ENCODE data around the gene JPH4.
"Not testable (repeated sequence)": the region's sequence is repeated elsewhere in the genome, so short reads cannot be mapped to it uniquely, and the experiment has no call there.

The JPH4 gene

DNA sequence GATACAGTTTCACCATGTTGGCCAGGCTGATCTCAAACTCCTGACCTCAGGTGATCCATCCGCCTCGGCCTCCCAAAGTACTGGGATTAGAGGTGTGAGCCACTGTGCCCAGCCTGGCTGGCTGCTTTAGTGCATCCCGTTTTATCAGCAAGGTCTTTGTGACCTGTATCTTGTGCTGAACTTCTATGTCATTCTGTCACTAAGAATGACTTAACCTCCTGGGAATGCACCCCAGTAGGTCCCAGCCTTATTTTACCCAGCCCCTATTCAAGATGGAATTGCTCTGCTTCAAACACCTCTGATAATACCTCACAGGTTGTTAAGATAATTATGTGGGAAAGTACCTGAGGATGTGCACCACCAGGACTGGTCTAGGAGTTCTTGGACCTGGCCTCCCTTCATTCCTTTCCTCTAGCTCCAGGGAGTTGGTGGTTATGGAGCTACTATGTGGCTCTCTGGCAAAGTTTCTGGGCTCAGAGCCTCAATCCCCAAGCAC lies 26.1 kb upstream of the JPH4 start:
- Histone ChIP-seq H3K36me3 (ENCODE audit: control insufficient read depth, low read depth, low read length) (no peaks in the 10 kb centered on the region), H3K4me3 (ENCODE audit: low read length) (no peak overlapping the region), H3K4me1 (ENCODE audit: control insufficient read depth, low read depth, low read length) (no peaks in the 10 kb centered on the region), H3K9ac (ENCODE audit: low read length) (no peak overlapping the region), H3K27me3 (ENCODE audit: control insufficient read depth, insufficient read depth, low read length) (no peaks in the 10 kb centered on the region), H3K27ac (ENCODE audit: low read length) (no peak overlapping the region), H3K9me3 (ENCODE audit: control insufficient read depth, low read depth, low read length) (no peaks in the 10 kb centered on the region)

- Histone ChIP-seq H3K4me1 (ENCODE audit: control insufficient read depth, low read depth, low read length) (no peaks in the 10 kb centered on the region), H3K9ac (ENCODE audit: low read length) (no peak overlapping the region), H3K27me3 (ENCODE audit: control insufficient read depth, insufficient read depth, low read length) (no peaks in the 10 kb centered on the region), H3K9me3 (ENCODE audit: control insufficient read depth, low read depth, low read length) (no peaks in the 10 kb centered on the region), H3K4me3 (ENCODE audit: low read length) (no peak overlapping the region), H3K27ac (ENCODE audit: low read length) (no peak overlapping the region), H3K36me3 (ENCODE audit: control insufficient read depth, low read depth, low read length) (no peaks in the 10 kb centered on the region)
These were observed 25.6 kb upstream of the JPH4 start for GRCh38 chr14:23604148-23604547.

DNA sequence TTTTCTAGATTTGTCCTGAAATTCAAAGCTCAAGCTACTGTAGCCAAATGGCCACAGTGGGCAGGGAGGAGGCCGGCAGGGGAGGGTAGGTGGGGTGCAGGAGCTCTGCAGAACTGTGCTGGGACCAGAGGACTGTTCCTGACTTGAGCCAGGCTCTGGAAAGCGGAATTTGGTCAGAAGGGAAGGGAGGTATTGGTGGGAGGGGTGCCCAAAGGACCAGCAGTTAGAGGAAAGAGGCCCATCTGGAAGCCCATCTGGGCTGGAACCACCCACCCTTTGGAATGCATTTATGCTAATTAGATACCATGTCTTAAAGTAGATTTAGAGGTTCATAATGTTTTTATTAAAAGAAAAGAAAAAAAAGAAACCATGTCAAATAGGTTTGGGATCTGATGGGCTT lies 24.5 kb upstream of the JPH4 start:
- Histone ChIP-seq H3K36me3 (ENCODE audit: control insufficient read depth, low read depth, low read length) (no peaks in the 10 kb centered on the region), H3K9ac (ENCODE audit: low read length) (no peak overlapping the region), H3K9me3 (ENCODE audit: control insufficient read depth, low read depth, low read length) (no peaks in the 10 kb centered on the region), H3K4me3 (ENCODE audit: low read length) (no peak overlapping the region), H3K27ac (ENCODE audit: low read length) (no peak overlapping the region), H3K4me1 (ENCODE audit: control insufficient read depth, low read depth, low read length) (no peaks in the 10 kb centered on the region), H3K27me3 (ENCODE audit: control insufficient read depth, insufficient read depth, low read length) (no peaks in the 10 kb centered on the region)

DNA sequence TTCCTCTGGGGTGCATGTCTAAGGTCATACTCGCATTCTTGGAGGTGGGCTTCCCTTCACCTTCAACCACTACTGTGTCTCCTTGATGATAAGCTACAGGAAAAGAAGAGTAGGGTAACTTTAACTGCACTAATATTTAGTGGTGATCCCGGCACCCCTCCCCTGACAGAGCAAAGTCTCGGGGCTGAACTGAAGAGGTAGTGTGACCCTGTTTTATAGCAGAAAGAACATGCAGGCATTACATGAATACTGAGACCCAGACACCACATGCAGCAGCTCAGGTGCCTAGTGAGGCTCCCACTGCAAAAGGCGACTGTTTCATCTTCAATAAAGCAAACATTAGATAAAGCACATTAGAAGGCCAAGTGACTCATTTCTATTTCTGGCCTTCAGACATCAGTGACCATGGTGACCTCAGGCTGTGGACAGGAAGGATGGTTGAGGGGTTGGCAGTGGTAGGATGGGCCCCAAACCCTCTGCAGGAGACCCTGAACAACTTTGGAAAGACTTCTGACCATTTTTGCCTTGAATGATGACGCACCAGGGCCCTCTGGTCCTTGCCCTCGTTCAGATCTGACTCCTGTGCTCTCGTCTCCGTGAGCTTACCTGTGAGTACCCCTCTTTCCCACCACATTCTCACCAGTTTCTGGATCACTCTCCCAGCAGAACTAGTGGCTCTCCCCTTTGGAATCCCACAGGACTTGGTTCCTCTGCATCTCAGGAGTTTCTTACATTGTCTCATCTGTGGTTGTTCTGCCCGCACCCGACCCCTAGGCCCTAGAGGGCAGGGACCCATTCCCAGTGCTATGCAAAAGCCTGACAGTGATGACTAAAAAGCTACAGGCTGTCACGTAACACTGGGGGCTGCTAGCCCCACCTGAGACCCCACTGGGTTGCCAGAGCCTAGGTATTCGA lies 23.8 kb upstream of the JPH4 start:
- Histone ChIP-seq H3K9ac (ENCODE audit: low read length) (no peak overlapping the region), H3K4me3 (ENCODE audit: low read length) (no peak overlapping the region), H3K9me3 (ENCODE audit: control insufficient read depth, low read depth, low read length) (no peaks in the 10 kb centered on the region), H3K4me1 (ENCODE audit: control insufficient read depth, low read depth, low read length) (no peaks in the 10 kb centered on the region), H3K36me3 (ENCODE audit: control insufficient read depth, low read depth, low read length) (no peaks in the 10 kb centered on the region), H3K27ac (ENCODE audit: low read length) (no peak overlapping the region), H3K27me3 (ENCODE audit: control insufficient read depth, insufficient read depth, low read length) (no peaks in the 10 kb centered on the region)

DNA sequence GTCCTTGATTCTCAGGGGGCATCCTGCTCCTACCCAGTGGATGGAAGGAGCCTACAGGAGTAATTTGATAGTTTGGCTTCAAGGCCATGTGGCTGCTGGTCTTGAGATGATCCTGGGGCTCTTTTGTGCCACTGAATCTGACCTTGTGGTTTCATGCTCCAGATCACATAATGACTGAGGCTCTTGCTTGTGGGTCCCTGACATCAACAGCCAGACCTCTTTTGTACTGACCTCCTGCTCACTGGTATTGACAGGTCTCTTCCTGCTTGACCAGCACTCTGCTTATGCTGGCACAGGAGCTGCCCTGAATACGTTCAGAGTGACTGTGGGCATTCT lies 23.2 kb upstream of the JPH4 start:
- Histone ChIP-seq H3K36me3 (ENCODE audit: control insufficient read depth, low read depth, low read length) (no peaks in the 10 kb centered on the region), H3K27me3 (ENCODE audit: control insufficient read depth, insufficient read depth, low read length) (no peaks in the 10 kb centered on the region), H3K4me3 (ENCODE audit: low read length) (no peak overlapping the region), H3K9me3 (ENCODE audit: control insufficient read depth, low read depth, low read length) (no peaks in the 10 kb centered on the region), H3K27ac (ENCODE audit: low read length) (no peak overlapping the region), H3K4me1 (ENCODE audit: control insufficient read depth, low read depth, low read length) (no peaks in the 10 kb centered on the region), H3K9ac (ENCODE audit: low read length) (no peak overlapping the region)

DNA sequence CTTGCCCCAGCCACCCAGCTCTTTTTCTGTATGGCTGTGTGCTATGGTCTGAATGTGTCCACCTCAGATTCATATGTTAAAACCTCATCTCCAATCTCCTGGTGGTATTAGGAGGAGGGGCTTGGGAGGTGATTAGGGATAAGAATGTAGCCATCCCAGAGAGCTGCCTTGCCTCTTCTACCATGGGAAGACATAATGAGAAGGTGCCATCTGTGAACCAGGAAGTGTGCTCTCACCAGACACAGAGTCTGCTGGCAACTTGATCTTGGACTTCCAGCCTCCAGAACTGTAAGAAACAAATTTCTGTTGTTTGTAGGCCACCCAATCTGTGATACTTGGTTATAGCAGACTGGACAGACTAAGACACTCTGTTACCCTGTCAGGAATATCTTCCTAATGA lies 22.8 kb upstream of the JPH4 start:
- H3K4me1 ChIP-seq (ENCODE audit: control insufficient read depth, low read depth, low read length): no peaks in the 10 kb centered on the region
- H3K9ac ChIP-seq (ENCODE audit: low read length): no peak overlapping the region
- H3K27me3 ChIP-seq (ENCODE audit: control insufficient read depth, insufficient read depth, low read length): no peaks in the 10 kb centered on the region
- no peak overlapping the region for H3K27ac ChIP-seq (ENCODE audit: low read length)
- H3K9me3 ChIP-seq (ENCODE audit: control insufficient read depth, low read depth, low read length): no peaks in the 10 kb centered on the region
- no peaks in the 10 kb centered on the region for H3K36me3 ChIP-seq (ENCODE audit: control insufficient read depth, low read depth, low read length)
- H3K4me3 ChIP-seq (ENCODE audit: low read length): no peak overlapping the region

- H3K4me3 ChIP-seq (ENCODE audit: low read length): no peak overlapping the region
- no peak overlapping the region for H3K27ac ChIP-seq (ENCODE audit: low read length)
- H3K4me1 ChIP-seq (ENCODE audit: control insufficient read depth, low read depth, low read length): no peaks in the 10 kb centered on the region
- no peaks in the 10 kb centered on the region for H3K36me3 ChIP-seq (ENCODE audit: control insufficient read depth, low read depth, low read length)
- H3K9ac ChIP-seq (ENCODE audit: low read length): no peak overlapping the region
- H3K27me3 ChIP-seq (ENCODE audit: control insufficient read depth, insufficient read depth, low read length): no peaks in the 10 kb centered on the region
- H3K9me3 ChIP-seq (ENCODE audit: control insufficient read depth, low read depth, low read length): no peaks in the 10 kb centered on the region
These were observed 22.2 kb upstream of the JPH4 start for GRCh38 chr14:23600806-23601205.

DNA sequence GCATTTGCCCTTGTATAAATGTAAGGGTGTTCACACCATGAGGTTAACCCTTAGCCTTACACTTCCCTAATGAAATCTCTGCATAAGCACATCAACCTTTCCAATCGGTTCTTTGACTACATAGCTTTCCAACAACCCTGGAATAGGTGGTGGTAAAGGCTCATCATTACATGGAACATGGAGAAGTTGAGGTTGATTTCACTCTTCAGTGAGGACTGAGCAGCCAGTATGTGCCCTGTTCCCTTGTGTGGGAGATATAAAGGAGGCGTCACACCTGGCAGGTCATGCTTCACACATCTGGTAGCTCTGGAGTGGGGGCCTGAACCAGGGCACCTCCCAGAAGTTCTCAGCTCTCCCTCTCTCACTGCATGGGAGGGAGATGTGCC lies 21.7 kb upstream of the JPH4 start:
- Histone ChIP-seq H3K27me3 (ENCODE audit: control insufficient read depth, insufficient read depth, low read length) (no peaks in the 10 kb centered on the region), H3K27ac (ENCODE audit: low read length) (no peak overlapping the region), H3K36me3 (ENCODE audit: control insufficient read depth, low read depth, low read length) (no peaks in the 10 kb centered on the region), H3K9me3 (ENCODE audit: control insufficient read depth, low read depth, low read length) (no peaks in the 10 kb centered on the region), H3K4me3 (ENCODE audit: low read length) (no peak overlapping the region), H3K4me1 (ENCODE audit: control insufficient read depth, low read depth, low read length) (no peaks in the 10 kb centered on the region), H3K9ac (ENCODE audit: low read length) (no peak overlapping the region)

DNA sequence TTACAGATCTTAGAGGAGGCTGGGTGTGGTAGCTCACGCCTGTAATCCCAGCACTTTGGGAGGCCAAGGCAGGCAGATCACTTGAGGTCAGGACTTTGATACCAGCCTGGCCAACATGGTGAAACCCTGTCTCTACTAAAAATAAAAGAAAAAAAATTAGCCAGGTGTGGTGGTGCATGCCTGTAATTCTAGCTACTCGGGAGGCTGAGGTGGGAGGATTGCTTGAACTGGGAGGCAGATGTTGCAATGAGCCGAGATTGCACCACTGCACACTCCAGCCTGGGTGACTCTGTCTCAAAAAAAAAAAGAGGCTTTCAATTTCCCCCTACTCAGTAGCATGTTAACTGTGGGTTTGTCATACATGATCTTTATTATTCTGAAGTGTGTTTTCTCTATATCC lies 15.6 kb upstream of the JPH4 start:
- not testable (repeated sequence) for H3K27me3 ChIP-seq (ENCODE audit: control insufficient read depth, insufficient read depth, low read length); H3K9ac ChIP-seq (ENCODE audit: low read length); H3K4me1 ChIP-seq (ENCODE audit: control insufficient read depth, low read depth, low read length)

DNA sequence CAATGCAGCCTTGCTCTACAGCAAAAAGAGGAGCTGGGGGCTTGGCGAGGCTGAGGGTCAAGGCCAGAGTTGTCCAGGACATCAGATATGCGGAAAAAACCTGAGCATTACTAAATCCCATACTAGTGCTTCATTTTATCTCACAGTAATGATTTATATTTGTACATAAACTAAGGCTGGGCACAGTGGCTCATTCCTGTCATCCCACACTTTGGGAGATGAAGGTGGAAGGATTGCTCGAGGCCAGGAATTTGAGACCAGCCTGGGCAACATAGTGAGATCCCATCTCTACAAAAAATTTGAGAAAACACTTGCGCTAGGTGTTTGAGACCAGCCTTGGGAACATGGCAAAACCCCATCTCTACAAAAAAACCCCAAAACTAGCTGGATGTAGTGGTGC lies 11.6 kb upstream of the JPH4 start:
- no peak overlapping the region for H3K4me3 ChIP-seq (ENCODE audit: low read length)
- peaks cover 4% of the 10 kb centered on the region for H3K4me1 ChIP-seq (ENCODE audit: control insufficient read depth, low read depth, low read length)
- H3K27ac ChIP-seq (ENCODE audit: low read length): no peak overlapping the region
- no peaks in the 10 kb centered on the region for H3K27me3 ChIP-seq (ENCODE audit: control insufficient read depth, insufficient read depth, low read length)
- no peaks in the 10 kb centered on the region for H3K36me3 ChIP-seq (ENCODE audit: control insufficient read depth, low read depth, low read length)
- no peaks in the 10 kb centered on the region for H3K9me3 ChIP-seq (ENCODE audit: control insufficient read depth, low read depth, low read length)
- no peak overlapping the region for H3K9ac ChIP-seq (ENCODE audit: low read length)

More for the DNA sequence above, 15.6 kb upstream of the JPH4 start:
- H3K27ac ChIP-seq (ENCODE audit: low read length); H3K4me3 ChIP-seq (ENCODE audit: low read length); H3K9me3 ChIP-seq (ENCODE audit: control insufficient read depth, low read depth, low read length); H3K36me3 ChIP-seq (ENCODE audit: control insufficient read depth, low read depth, low read length): not testable (repeated sequence)

- no peaks in the 10 kb centered on the region for H3K27me3 ChIP-seq (ENCODE audit: control insufficient read depth, insufficient read depth, low read length)
- H3K4me1 ChIP-seq (ENCODE audit: control insufficient read depth, low read depth, low read length): peaks cover 4% of the 10 kb centered on the region
- no peaks in the 10 kb centered on the region for H3K9me3 ChIP-seq (ENCODE audit: control insufficient read depth, low read depth, low read length)
- H3K27ac ChIP-seq (ENCODE audit: low read length): no peak overlapping the region
- H3K9ac ChIP-seq (ENCODE audit: low read length): no peak overlapping the region
- no peak overlapping the region for H3K4me3 ChIP-seq (ENCODE audit: low read length)
- H3K36me3 ChIP-seq (ENCODE audit: control insufficient read depth, low read depth, low read length): no peaks in the 10 kb centered on the region
These were observed 11.0 kb upstream of the JPH4 start for GRCh38 chr14:23589606-23590005.

- Histone ChIP-seq H3K36me3 (ENCODE audit: control insufficient read depth, low read depth, low read length) (no peaks in the 10 kb centered on the region), H3K9ac (ENCODE audit: low read length) (no peak overlapping the region), H3K4me3 (ENCODE audit: low read length) (no peak overlapping the region), H3K27ac (ENCODE audit: low read length) (no peak overlapping the region), H3K27me3 (ENCODE audit: control insufficient read depth, insufficient read depth, low read length) (no peaks in the 10 kb centered on the region), H3K9me3 (ENCODE audit: control insufficient read depth, low read depth, low read length) (no peaks in the 10 kb centered on the region), H3K4me1 (ENCODE audit: control insufficient read depth, low read depth, low read length) (peaks cover 4% of the 10 kb centered on the region)
These were observed 10.5 kb upstream of the JPH4 start for GRCh38 chr14:23588884-23589598.
